Nephron progenitor cell (in vitro differentiated cells): Measurements from ENCODE around the gene CASQ2.

ENCODE experiments used
- DNase-seq: peaks from one replicate; pipeline ENCODE4 v3.0.0; 2021
- H3K27ac Mint-ChIP-seq: 2 replicates; pipeline ENCODE4 v1.8.0; 2021; ENCODE audit warnings: mild to moderate bottlenecking, moderate library complexity, mixed read lengths
- H3K27me3 Mint-ChIP-seq: 2 replicates; pipeline ENCODE4 v1.8.0; 2021; ENCODE audit warnings: mild to moderate bottlenecking, low read depth, mixed read lengths; ENCODE audit not compliant: poor library complexity
- H3K36me3 Mint-ChIP-seq: 2 replicates; pipeline ENCODE4 v1.8.0; 2021; ENCODE audit warnings: low read depth, mixed read lengths
- H3K4me1 Mint-ChIP-seq: 2 replicates; pipeline ENCODE4 v1.8.0; 2021; ENCODE audit warnings: mixed read lengths
- H3K4me3 Mint-ChIP-seq: 2 replicates; pipeline ENCODE4 v1.8.0; 2021; ENCODE audit warnings: mild to moderate bottlenecking, moderate library complexity, mixed read lengths
- H3K9me3 Mint-ChIP-seq: 2 replicates; pipeline ENCODE4 v1.8.0; 2021; ENCODE audit warnings: mild to moderate bottlenecking, moderate library complexity, mixed read lengths
- CTCF ChIP-seq: fragments of 200-600 bp; sonication (generic); IDR thresholded peaks from 2 replicates; pipeline ENCODE4 v1.5.0; 2021; ENCODE audit warnings: antibody characterized with exemption

Gene CASQ2

GRCh38 chr1:115650961-115651360 lies 117.6 kb downstream of the CASQ2 start:
- peak overlapping the region; percentile 8 for H3K27ac Mint-ChIP-seq
- peaks cover 3% of the 10 kb centered on the region for H3K27me3 Mint-ChIP-seq
- no peak for DNase-seq
- H3K36me3 Mint-ChIP-seq = peaks cover 26% of the 10 kb centered on the region
- H3K4me3 Mint-ChIP-seq = peak overlapping the region; percentile 65
- H3K4me1 Mint-ChIP-seq = peaks cover 3% of the 10 kb centered on the region
- no peak for TF ChIP-seq CTCF
- H3K9me3 Mint-ChIP-seq = no peaks in the 10 kb centered on the region
